Parathyroid adenoma (tissue), 2 donors: ENCODE measurements around the gene SF3B4.
"Not testable (repeated sequence)": the region's sequence is repeated elsewhere in the genome, so short reads cannot be mapped to it uniquely, and the experiment has no call there.

Experiments
- H2AFZ ChIP-seq: fragments of 300-600 bp; sonication (generic); one replicate; pipeline ENCODE4 v1.7.0; 2017; ENCODE audit warnings: antibody characterized with exemption, mild to moderate bottlenecking
- H3K27ac ChIP-seq: fragments of 300-600 bp; sonication (generic); one replicate; pipeline ENCODE4 v1.7.0; 2017
- H3K27me3 ChIP-seq: fragments of 300-600 bp; sonication (generic); one replicate; pipeline ENCODE4 v1.7.0; 2017; ENCODE audit warnings: low read length; ENCODE audit not compliant: control insufficient read depth, insufficient read depth
- H3K36me3 ChIP-seq: fragments of 300-600 bp; sonication (generic); one replicate; pipeline ENCODE4 v1.7.0; 2017; ENCODE audit warnings: low read length; ENCODE audit not compliant: control insufficient read depth, insufficient read depth
- H3K4me1 ChIP-seq: fragments of 300-600 bp; sonication (generic); one replicate; pipeline ENCODE4 v1.7.0; 2017; ENCODE audit warnings: control low read depth
- H3K4me2 ChIP-seq: fragments of 300-600 bp; sonication (generic); one replicate; pipeline ENCODE4 v1.7.0; 2017; ENCODE audit warnings: low read length
- H3K4me3 ChIP-seq: fragments of 300-600 bp; sonication (generic); one replicate; pipeline ENCODE4 v1.7.0; 2017; ENCODE audit warnings: low read depth, low read length
- H3K79me2 ChIP-seq: fragments of 300-600 bp; sonication (generic); one replicate; pipeline ENCODE4 v1.7.0; 2017; ENCODE audit warnings: control low read depth
- H3K9ac ChIP-seq: fragments of 300-600 bp; sonication (generic); one replicate; pipeline ENCODE4 v1.7.0; 2017; ENCODE audit warnings: mild to moderate bottlenecking
- H3K9me3 ChIP-seq: fragments of 300-600 bp; sonication (generic); one replicate; pipeline ENCODE4 v1.7.0; 2017; ENCODE audit warnings: low read length; ENCODE audit not compliant: control insufficient read depth
- CTCF ChIP-seq: fragments of 300-600 bp; sonication (generic); IDR thresholded peaks from one replicate; pipeline ENCODE4 v1.7.0; 2017; ENCODE audit warnings: antibody characterized with exemption, mild to moderate bottlenecking
- donor health status: primary hyperparathyroidism.

The SF3B4 gene

GRCh38 chr1:149962039-149962647 lies 34.5 kb upstream of the SF3B4 start:
- no peaks in the 10 kb centered on the region for H3K79me2 ChIP-seq
- no peaks in the 10 kb centered on the region for H3K27me3 ChIP-seq
- no peaks in the 10 kb centered on the region for H3K36me3 ChIP-seq
- no peak overlapping the region for H3K4me3 ChIP-seq
- H3K4me2 ChIP-seq, result no peak overlapping the region
- no peak overlapping the region for H2AFZ ChIP-seq
- no peaks in the 10 kb centered on the region for H3K4me1 ChIP-seq
- no peak overlapping the region for H3K27ac ChIP-seq
- peak; percentile 56 for TF ChIP-seq CTCF
- H3K9ac ChIP-seq, result no peak overlapping the region
- H3K9me3 ChIP-seq, result no peaks in the 10 kb centered on the region

GRCh38 chr1:149957548-149957947 lies 29.9 kb upstream of the SF3B4 start:
- H3K27me3 ChIP-seq, H3K4me3 ChIP-seq, H3K4me1 ChIP-seq, H3K9ac ChIP-seq, H3K79me2 ChIP-seq, H3K36me3 ChIP-seq, H3K4me2 ChIP-seq, H2AFZ ChIP-seq, H3K27ac ChIP-seq, H3K9me3 ChIP-seq: not testable (repeated sequence)

- Histone ChIP-seq H3K79me2 (no peaks in the 10 kb centered on the region), H3K36me3 (no peaks in the 10 kb centered on the region), H2AFZ (no peak overlapping the region), H3K27me3 (no peaks in the 10 kb centered on the region), H3K9ac (no peak overlapping the region), H3K4me1 (no peaks in the 10 kb centered on the region), H3K27ac (no peak overlapping the region), H3K4me2 (no peak overlapping the region), H3K9me3 (no peaks in the 10 kb centered on the region), H3K4me3 (no peak overlapping the region)
- no peak for TF ChIP-seq CTCF
Measured at GRCh38 chr1:149949911-149950310, 22.3 kb upstream of the SF3B4 start.

GRCh38 chr1:149945206-149945605 lies 17.6 kb upstream of the SF3B4 start:
- H3K4me1 ChIP-seq, result no peaks in the 10 kb centered on the region
- H3K4me2 ChIP-seq, result no peak overlapping the region
- no peaks in the 10 kb centered on the region for H3K79me2 ChIP-seq
- no peak overlapping the region for H2AFZ ChIP-seq
- no peaks in the 10 kb centered on the region for H3K27me3 ChIP-seq
- H3K4me3 ChIP-seq, result no peak overlapping the region
- H3K9ac ChIP-seq, result no peak overlapping the region
- TF ChIP-seq CTCF, result no peak
- H3K27ac ChIP-seq, result no peak overlapping the region
- no peaks in the 10 kb centered on the region for H3K9me3 ChIP-seq
- H3K36me3 ChIP-seq, result no peaks in the 10 kb centered on the region

- no peaks in the 10 kb centered on the region for H3K4me1 ChIP-seq
- no peak overlapping the region for H3K4me3 ChIP-seq
- no peaks in the 10 kb centered on the region for H3K27me3 ChIP-seq
- no peaks in the 10 kb centered on the region for H3K79me2 ChIP-seq
- TF ChIP-seq CTCF, result no peak
- H2AFZ ChIP-seq, result no peak overlapping the region
- no peaks in the 10 kb centered on the region for H3K9me3 ChIP-seq
- no peak overlapping the region for H3K4me2 ChIP-seq
- H3K9ac ChIP-seq, result no peak overlapping the region
- no peaks in the 10 kb centered on the region for H3K36me3 ChIP-seq
- no peak overlapping the region for H3K27ac ChIP-seq
Measured at GRCh38 chr1:149942885-149943284, 15.3 kb upstream of the SF3B4 start.
